ENCODE results near the gene GRPEL2.

Gene GRPEL2

DNA sequence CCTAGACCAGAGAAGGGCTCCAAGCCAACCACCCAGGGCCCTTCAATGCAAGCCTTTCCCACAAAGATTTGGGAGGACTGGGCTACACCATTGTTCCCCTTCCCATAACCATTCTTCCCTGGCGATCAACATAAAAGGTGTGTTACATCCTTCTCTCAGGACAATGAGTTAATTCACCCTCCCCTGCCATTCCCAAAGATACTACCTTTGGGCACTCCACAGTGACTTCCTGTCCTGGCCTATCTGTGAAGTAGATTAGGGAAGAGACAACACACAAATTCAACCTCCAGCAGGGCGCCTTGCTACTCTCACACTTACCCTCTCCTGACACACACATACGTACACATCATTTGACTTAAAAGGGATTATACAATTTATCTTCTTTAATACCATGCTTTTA is 57.0 kb downstream of the GRPEL2 start:
- DNase-seq, result no peak
